ENCODE results near the gene EIF2B1. TPM values are rescaled to one million over a fixed set of nuclear protein-coding genes. Genes with fewer than 3 reads are reported as not detected.
A peak's percentile ranks its signal among the peaks of the same experiment; 100 is the strongest.

EIF2B1 gene
- total and polyA plus RNA-seq, 12 donors = 36.2 to 171 (median 55.8) TPM

DNA sequence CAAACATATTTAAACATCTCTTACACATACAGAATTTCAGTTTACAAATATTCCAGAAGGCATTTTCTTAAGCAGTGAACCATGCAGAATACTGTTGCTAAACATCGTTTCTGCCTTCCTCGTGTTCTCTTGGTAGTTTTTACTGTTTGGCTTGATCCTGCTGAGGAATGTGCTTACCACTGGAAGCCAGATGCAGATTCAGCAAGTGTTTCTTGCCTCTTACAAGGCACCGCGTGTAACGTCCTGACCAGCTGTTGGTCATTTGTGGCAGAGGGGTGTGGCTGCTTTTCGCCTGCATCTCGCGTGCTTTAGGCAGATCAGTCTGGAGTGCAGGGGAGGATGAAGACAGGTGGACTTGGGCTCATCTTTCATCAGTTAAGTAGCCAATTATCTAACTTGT, 12.4 kb downstream of the EIF2B1 start:
- intact Hi-C loops (cut with DNase I) = no loop called here
- Histone ChIP-seq H3K4me3 (no peak overlapping the region), H3K9me3 (replicated peaks in 1 of 3) (no peaks in the 10 kb centered on the region), H3K36me3 (replicated peaks in 1 of 2) (peaks cover 0 to 95% of the 10 kb centered on the region in 2 donors), H3K27ac (no peak overlapping the region), H3K4me1 (replicated peaks in 1 of 2) (no peaks in the 10 kb centered on the region), H3K27me3 (no peaks in the 10 kb centered on the region)
- WGBS, 4 donors = 77 to 86% (median 80%) methylated on average over 8 of the region's 8 CpGs
- no peak for DNase-seq
- no peak for TF ChIP-seq POLR2A (IDR thresholded peaks at IDR 0.05)

DNA sequence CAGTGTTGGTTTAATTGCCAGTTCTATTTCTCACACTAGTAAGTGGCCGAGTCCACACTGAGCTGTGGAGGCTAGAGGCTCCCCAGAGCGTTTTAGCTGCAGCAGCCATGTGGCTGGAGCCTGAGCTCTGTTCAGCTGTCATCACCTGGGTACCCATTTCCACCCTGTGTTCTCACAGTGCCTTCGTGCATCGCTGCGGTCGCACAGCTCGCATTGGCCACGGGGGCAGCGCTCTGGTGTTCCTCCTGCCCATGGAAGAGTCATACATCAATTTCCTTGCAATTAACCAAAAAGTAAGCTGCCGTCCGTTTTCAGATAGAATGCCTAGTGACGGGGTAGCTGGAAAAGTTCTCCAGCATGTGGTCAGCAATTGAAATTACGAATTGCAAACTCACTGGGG, 15.9 kb downstream of the EIF2B1 start:
- no peaks in the 10 kb centered on the region for H3K9me3 ChIP-seq (replicated peaks in 1 of 3)
- intact Hi-C loops (cut with DNase I) = loop anchor here in 1 of 2 donors (10.0 kb wide), 1 partner anchor 353 kb away; no protein-coding TSS in a partner anchor
- H3K4me1 ChIP-seq (replicated peaks in 1 of 2) = peaks cover 6 to 8% of the 10 kb centered on the region in 2 donors
- TF ChIP-seq POLR2A (IDR thresholded peaks at IDR 0.05) = no peak
- TF ChIP-seq, protein P1, sequence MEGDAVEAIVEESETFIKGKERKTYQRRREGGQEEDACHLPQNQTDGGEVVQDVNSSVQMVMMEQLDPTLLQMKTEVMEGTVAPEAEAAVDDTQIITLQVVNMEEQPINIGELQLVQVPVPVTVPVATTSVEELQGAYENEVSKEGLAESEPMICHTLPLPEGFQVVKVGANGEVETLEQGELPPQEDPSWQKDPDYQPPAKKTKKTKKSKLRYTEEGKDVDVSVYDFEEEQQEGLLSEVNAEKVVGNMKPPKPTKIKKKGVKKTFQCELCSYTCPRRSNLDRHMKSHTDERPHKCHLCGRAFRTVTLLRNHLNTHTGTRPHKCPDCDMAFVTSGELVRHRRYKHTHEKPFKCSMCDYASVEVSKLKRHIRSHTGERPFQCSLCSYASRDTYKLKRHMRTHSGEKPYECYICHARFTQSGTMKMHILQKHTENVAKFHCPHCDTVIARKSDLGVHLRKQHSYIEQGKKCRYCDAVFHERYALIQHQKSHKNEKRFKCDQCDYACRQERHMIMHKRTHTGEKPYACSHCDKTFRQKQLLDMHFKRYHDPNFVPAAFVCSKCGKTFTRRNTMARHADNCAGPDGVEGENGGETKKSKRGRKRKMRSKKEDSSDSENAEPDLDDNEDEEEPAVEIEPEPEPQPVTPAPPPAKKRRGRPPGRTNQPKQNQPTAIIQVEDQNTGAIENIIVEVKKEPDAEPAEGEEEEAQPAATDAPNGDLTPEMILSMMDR (IDR thresholded peaks at IDR 0.05) = no peak
- no peak for DNase-seq
- WGBS, 4 donors = 87 to 95% (median 88%) methylated on average over 13 of the region's 13 CpGs
- H3K27ac ChIP-seq = no peak overlapping the region
- H3K4me3 ChIP-seq = no peak overlapping the region
- no peaks in the 10 kb centered on the region for H3K27me3 ChIP-seq
- H3K36me3 ChIP-seq (replicated peaks in 1 of 2) = peaks cover 0 to 89% of the 10 kb centered on the region in 2 donors

DNA sequence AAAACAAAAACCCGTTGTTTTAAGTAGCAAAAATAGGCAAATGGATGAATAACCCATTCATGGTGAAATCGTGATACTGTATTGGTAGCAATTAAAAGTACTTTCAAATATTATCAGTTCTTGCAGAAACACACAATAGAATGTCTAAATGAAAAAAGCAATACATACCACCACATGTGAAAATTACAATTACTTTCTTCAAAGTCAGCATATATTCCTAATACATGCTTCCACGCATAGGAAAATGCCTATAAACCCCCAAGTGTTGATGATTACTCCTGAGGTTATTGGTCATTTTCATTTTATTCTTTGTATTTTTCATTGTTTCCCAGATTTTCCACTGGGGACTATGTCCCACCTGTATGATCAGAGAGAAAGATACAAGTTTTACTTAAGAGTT, 16.3 kb downstream of the EIF2B1 start:
- Histone ChIP-seq H3K9me3 (replicated peaks in 1 of 3) (no peaks in the 10 kb centered on the region), H3K27me3 (no peaks in the 10 kb centered on the region), H3K4me3 (no peak overlapping the region), H3K4me1 (replicated peaks in 1 of 2) (peaks cover 6 to 8% of the 10 kb centered on the region in 2 donors), H3K27ac (no peak overlapping the region), H3K36me3 (replicated peaks in 1 of 2) (peaks cover 0 to 89% of the 10 kb centered on the region in 2 donors)
- TF ChIP-seq, protein P1 (IDR thresholded peaks at IDR 0.05) = no peak
- TF ChIP-seq POLR2A (IDR thresholded peaks at IDR 0.05) = no peak
- 86 to 91% (median 89%) methylated on average over 3 of the region's 3 CpGs for WGBS, 4 donors
- intact Hi-C loops (cut with DNase I) = loop anchor here in 1 of 2 donors (10.0 kb wide), 1 partner anchor 352 kb away; no protein-coding TSS in a partner anchor
- no peak for DNase-seq

DNA sequence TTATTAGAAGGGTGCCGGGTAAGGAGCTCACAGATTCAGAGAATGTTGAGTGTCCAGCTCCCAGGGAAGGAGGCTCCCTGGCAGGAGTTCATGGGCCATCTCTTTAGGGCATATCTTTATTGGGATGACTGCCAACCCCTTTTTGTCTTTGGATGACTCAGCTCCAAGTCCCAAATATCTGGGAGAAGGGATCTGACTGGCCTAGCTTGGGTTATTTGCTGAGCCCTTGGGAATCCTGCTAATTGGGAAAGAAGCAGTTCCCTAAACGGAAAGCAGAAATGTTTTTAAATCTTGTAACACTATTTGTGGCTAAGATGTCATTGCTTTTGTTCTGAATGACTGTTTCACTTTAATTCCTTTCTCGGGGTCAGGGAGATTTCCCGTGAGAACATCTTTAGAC, 19.0 kb downstream of the EIF2B1 start:
- peak overlapping the region in 3 of 5 donors; percentile 30 to 71 (median 38) for H3K27ac ChIP-seq
- no peak overlapping the region for H3K4me3 ChIP-seq
- peaks cover 0 to 89% of the 10 kb centered on the region in 2 donors for H3K36me3 ChIP-seq (replicated peaks in 1 of 2)
- intact Hi-C loops (cut with DNase I) = loop anchor here in 1 of 2 donors (10.0 kb wide), 1 partner anchor 350 kb away; no protein-coding TSS in a partner anchor
- DNase-seq = peak; percentile 52 to 85 (median 76)
- no peaks in the 10 kb centered on the region for H3K27me3 ChIP-seq
- 29 to 45% (median 36%) methylated on average over 4 of the region's 4 CpGs for WGBS, 4 donors
- TF ChIP-seq, protein P1 (IDR thresholded peaks at IDR 0.05) = no peak
- TF ChIP-seq POLR2A (IDR thresholded peaks at IDR 0.05) = no peak
- H3K4me1 ChIP-seq (replicated peaks in 1 of 2) = peaks cover 6 to 8% of the 10 kb centered on the region in 2 donors
- no peaks in the 10 kb centered on the region for H3K9me3 ChIP-seq (replicated peaks in 1 of 3)

DNA sequence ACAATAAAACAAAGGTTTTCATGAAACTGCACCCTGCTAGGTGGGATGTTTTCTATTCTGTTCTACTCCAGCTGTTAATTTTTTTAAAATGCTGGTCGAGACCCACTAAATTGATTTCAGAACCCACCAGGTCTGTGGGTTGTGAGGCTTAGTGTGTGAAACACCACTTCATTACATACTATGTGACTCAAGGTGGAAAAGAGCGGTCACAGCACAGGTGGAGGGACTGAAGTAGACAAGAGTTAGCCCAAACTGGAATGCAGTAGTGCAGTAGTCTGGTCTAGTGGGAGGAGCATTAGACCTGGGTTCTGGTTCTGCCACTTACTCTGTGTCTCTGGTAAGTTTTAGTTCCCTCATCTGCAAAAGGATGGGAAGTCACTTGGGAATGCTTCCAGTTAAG, 19.4 kb downstream of the EIF2B1 start:
- H3K4me3 ChIP-seq = no peak overlapping the region
- no peak for DNase-seq
- intact Hi-C loops (cut with DNase I) = loop anchor here in 1 of 2 donors (10.0 kb wide), 1 partner anchor 349 kb away; no protein-coding TSS in a partner anchor
- H3K36me3 ChIP-seq (replicated peaks in 1 of 2) = peaks cover 0 to 89% of the 10 kb centered on the region in 2 donors
- TF ChIP-seq POLR2A (IDR thresholded peaks at IDR 0.05) = no peak
- TF ChIP-seq, protein P1 (IDR thresholded peaks at IDR 0.05) = no peak
- no peaks in the 10 kb centered on the region for H3K9me3 ChIP-seq (replicated peaks in 1 of 3)
- 90 to 100% (median 97%) methylated on average over 2 of the region's 2 CpGs for WGBS, 4 donors
- no peaks in the 10 kb centered on the region for H3K27me3 ChIP-seq
- peaks cover 6 to 8% of the 10 kb centered on the region in 2 donors for H3K4me1 ChIP-seq (replicated peaks in 1 of 2)
- H3K27ac ChIP-seq = peak overlapping the region in 2 of 5 donors; percentile 38 to 71
